PC-9 (cell line): Measurements from ENCODE around the gene PPAN. TPM values are rescaled to one million over a fixed set of nuclear protein-coding genes. Genes with fewer than 3 reads are reported as not detected.

Experiments
- BruUV-seq: library from RNA; stranded (reverse); fragments of 400-500 nt; replicated peaks from 2 replicates; lab custom pipeline; 2021; lab: Mats Ljungman, UMichigan
- CTCF ChIA-PET: fragments of 300-600 bp; sonication (Branson Sonifier 250); formaldehyde crosslinking; loops from one replicate; lab custom pipeline; 2022; ENCODE audit warnings: antibody characterized with exemption; lab: Charles Lee
- POLR2A ChIA-PET: fragments of 300-600 bp; sonication (Branson Sonifier 250); formaldehyde crosslinking; loops from one replicate; lab custom pipeline; 2022; ENCODE audit warnings: antibody characterized with exemption; ENCODE audit not compliant: unreplicated experiment; lab: Charles Lee
- DNase-seq, 2 experiments: peaks; one replicate each; pipeline versions ENCODE4 v3.0.0 to v3.0.0-alpha.2; 2015 to 2022; ENCODE audit warnings: mixed read lengths in 1 of 2
- H2AFZ ChIP-seq: fragments of 200-600 bp; sonication (generic); 2 replicates; pipeline ENCODE4 v1.8.1; 2017; ENCODE audit warnings: antibody characterized with exemption
- H3F3A ChIP-seq: fragments of 200-600 bp; sonication (generic); 2 replicates; pipeline ENCODE4 v1.8.1; 2017; ENCODE audit warnings: antibody characterized with exemption, mild to moderate bottlenecking, low read depth; ENCODE audit not compliant: insufficient read depth
- H3K27ac ChIP-seq: fragments of 200-600 bp; sonication (generic); 2 replicates; pipeline ENCODE4 v1.6.1; 2016; ENCODE audit warnings: mixed run types
- H3K27me3 ChIP-seq: fragments of 200-600 bp; sonication (generic); 2 replicates; pipeline ENCODE4 v1.6.1; 2016; ENCODE audit warnings: low read depth, mixed run types; ENCODE audit not compliant: insufficient read depth
- H3K36me3 ChIP-seq: fragments of 200-600 bp; sonication (generic); 2 replicates; pipeline ENCODE4 v1.6.1; 2016; ENCODE audit warnings: low read depth, mixed run types
- H3K4me1 ChIP-seq: fragments of 200-600 bp; sonication (generic); replicated peaks from 2 replicates; pipeline ENCODE4 v1.6.1; 2016; ENCODE audit warnings: mixed run types; ENCODE audit not compliant: insufficient read depth
- H3K4me2 ChIP-seq: fragments of 200-600 bp; sonication (generic); 2 replicates; pipeline ENCODE4 v1.6.1; 2017; ENCODE audit warnings: mixed run types
- H3K4me3 ChIP-seq: fragments of 200-600 bp; sonication (generic); 2 replicates; pipeline ENCODE4 v1.6.1; 2016; ENCODE audit warnings: mixed run types
- H3K79me2 ChIP-seq: fragments of 200-600 bp; sonication (generic); 2 replicates; pipeline ENCODE4 v1.6.1; 2017; ENCODE audit warnings: low read depth, mixed run types
- H3K9me2 ChIP-seq: fragments of 200-600 bp; sonication (generic); 2 replicates; pipeline ENCODE4 v1.8.1; 2017; ENCODE audit warnings: mild to moderate bottlenecking; ENCODE audit not compliant: insufficient read depth
- H3K9me3 ChIP-seq: fragments of 200-600 bp; sonication (generic); 2 replicates; pipeline ENCODE4 v1.8.1; 2016; ENCODE audit warnings: low read depth; ENCODE audit not compliant: insufficient read depth
- H4K20me1 ChIP-seq: fragments of 200-600 bp; sonication (generic); 2 replicates; pipeline ENCODE4 v1.8.1; 2017; ENCODE audit not compliant: insufficient read depth
- EZH2 ChIP-seq: fragments of 200-600 bp; sonication (generic); IDR thresholded peaks from 2 replicates; pipeline ENCODE4 v1.8.0; 2017; ENCODE audit warnings: antibody characterized with exemption, low read depth
- intact Hi-C: fragments of 100-400 bp; cut with micrococcal nuclease; formaldehyde crosslinking; loops from one replicate; pipeline ENCODE4 v1.10.0; 2022; ENCODE audit not compliant: unreplicated experiment
- total RNA-seq: library from RNA; stranded (reverse); gene quantifications from 2 replicates; pipeline ENCODE4 v1.2.3, GENCODE V29; 2021
- TF ChIP-seq, protein P1 (sequence below): fragments of 200-600 bp; sonication (generic); conservative IDR thresholded peaks from 2 replicates; pipeline ENCODE4 v1.6.1; 2017; ENCODE audit warnings: mixed run types, antibody characterized with exemption, mild to moderate bottlenecking, moderate library complexity

PPAN gene
- total RNA-seq, 1 experiment from 2014 or later = 41.0 TPM

DNA sequence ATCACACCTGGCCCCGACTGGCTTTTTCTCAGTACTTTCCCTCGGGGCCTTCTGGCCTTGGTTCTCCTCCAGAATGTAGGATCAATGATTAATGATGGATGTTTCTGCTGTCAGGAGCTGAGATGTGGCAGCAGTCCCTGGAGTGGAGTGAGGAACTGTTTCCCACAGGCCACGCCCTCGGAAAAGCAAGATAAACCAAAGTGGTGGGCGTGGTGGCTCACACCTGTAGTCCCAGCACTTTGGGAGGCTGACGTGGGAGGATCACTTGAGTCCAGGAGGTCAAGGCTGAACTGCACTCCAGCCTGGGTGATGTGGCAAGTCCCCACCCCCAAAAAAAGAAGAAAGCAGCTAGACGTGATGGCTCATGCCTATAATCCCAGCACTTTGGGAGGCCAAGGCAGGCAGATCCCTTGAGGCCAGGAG lies 27.1 kb upstream of the PPAN start:
- TF ChIP-seq, protein P1, sequence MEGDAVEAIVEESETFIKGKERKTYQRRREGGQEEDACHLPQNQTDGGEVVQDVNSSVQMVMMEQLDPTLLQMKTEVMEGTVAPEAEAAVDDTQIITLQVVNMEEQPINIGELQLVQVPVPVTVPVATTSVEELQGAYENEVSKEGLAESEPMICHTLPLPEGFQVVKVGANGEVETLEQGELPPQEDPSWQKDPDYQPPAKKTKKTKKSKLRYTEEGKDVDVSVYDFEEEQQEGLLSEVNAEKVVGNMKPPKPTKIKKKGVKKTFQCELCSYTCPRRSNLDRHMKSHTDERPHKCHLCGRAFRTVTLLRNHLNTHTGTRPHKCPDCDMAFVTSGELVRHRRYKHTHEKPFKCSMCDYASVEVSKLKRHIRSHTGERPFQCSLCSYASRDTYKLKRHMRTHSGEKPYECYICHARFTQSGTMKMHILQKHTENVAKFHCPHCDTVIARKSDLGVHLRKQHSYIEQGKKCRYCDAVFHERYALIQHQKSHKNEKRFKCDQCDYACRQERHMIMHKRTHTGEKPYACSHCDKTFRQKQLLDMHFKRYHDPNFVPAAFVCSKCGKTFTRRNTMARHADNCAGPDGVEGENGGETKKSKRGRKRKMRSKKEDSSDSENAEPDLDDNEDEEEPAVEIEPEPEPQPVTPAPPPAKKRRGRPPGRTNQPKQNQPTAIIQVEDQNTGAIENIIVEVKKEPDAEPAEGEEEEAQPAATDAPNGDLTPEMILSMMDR = no peak
- no peak for TF ChIP-seq EZH2
- Histone ChIP-seq H3K4me3 (no peak overlapping the region), H4K20me1 (no peaks in the 10 kb centered on the region), H3K27ac (no peak overlapping the region), H3K36me3 (no peaks in the 10 kb centered on the region), H3K79me2 (no peaks in the 10 kb centered on the region), H3K27me3 (peaks cover 51% of the 10 kb centered on the region), H3K9me3 (0 out of 2 replicates have a peak, but pooled peaks cover 2% of the 10 kb centered on the region), H3K4me2 (no peak overlapping the region), H3F3A (peaks cover 7% of the 10 kb centered on the region; the same call in 1 of the 2 replicates), H3K4me1 (no peaks in the 10 kb centered on the region), H2AFZ (no peak overlapping the region), H3K9me2 (no peaks in the 10 kb centered on the region)
- no TSS peak for BruUV-seq
- intact Hi-C loops = no loop called here
- DNase-seq = no peak
- ChIA-PET CTCF (no interaction called here), POLR2A (no interaction called here)

DNA sequence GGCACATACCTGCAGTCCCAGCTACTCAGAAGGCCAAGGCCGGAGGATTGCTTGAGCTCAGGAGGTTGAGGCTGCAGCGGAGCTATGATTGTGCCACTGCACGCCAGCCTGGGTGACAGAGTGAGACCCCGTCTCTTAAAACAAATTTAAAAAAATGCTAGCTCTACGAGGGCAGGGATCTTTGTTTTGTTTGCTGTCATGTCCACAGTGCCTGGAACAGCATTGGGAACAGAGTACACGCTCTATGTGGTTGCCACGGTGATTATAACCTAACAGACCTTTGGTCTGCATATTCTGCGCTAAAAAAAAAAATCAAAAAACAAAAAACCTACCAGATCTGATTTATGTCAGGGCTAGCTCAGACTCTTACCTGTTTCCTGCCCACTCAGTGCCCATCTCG lies 22.3 kb upstream of the PPAN start:
- no peak overlapping the region for H3K27ac ChIP-seq
- POLR2A ChIA-PET = no interaction called here
- H3K36me3 ChIP-seq = no peaks in the 10 kb centered on the region
- peaks cover 24% of the 10 kb centered on the region; the same call in 1 of the 2 replicates for H3F3A ChIP-seq
- H3K4me1 ChIP-seq = no peaks in the 10 kb centered on the region
- no peaks in the 10 kb centered on the region for H4K20me1 ChIP-seq
- BruUV-seq = no TSS peak
- DNase-seq = no peak
- intact Hi-C loops = no loop called here
- H3K9me3 ChIP-seq = no peaks in the 10 kb centered on the region
- no peaks in the 10 kb centered on the region for H3K79me2 ChIP-seq
- H2AFZ ChIP-seq = no peak overlapping the region
- TF ChIP-seq EZH2 = no peak
- TF ChIP-seq, protein P1 = no peak
- peaks cover 13% of the 10 kb centered on the region for H3K27me3 ChIP-seq
- H3K4me2 ChIP-seq = no peak overlapping the region
- CTCF ChIA-PET = no interaction called here
- no peaks in the 10 kb centered on the region for H3K9me2 ChIP-seq
- no peak overlapping the region for H3K4me3 ChIP-seq

DNA sequence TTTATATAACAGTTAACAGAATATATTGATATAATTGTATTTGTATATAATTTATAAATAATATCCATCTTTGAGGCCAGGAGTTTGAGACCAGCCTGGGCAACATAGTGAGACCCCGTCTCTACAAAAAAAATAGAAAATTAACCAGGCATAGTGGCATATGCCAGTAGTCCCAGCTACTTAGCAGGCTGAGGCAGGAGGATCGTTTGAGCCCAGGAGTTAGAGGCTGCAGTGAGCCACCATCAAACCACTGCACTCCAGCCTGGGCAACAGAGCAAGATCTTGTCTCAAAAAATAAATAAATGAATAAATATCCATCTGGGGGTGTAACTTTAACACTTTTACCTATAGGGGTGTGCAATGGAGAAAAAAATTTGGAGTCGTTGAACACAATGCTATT lies 21.4 kb upstream of the PPAN start:
- BruUV-seq = no TSS peak
- CTCF ChIA-PET = no interaction called here
- intact Hi-C loops = no loop called here

More for the DNA sequence above, 21.4 kb upstream of the PPAN start:
- H3K36me3 ChIP-seq = no peaks in the 10 kb centered on the region
- H3K4me1 ChIP-seq = no peaks in the 10 kb centered on the region
- no peaks in the 10 kb centered on the region for H3K9me3 ChIP-seq
- no peak overlapping the region for H3K27ac ChIP-seq
- no peak overlapping the region for H2AFZ ChIP-seq
- H3F3A ChIP-seq = peaks cover 30% of the 10 kb centered on the region; the same call in 1 of the 2 replicates
- H3K4me3 ChIP-seq = no peak overlapping the region
- no peaks in the 10 kb centered on the region for H4K20me1 ChIP-seq
- H3K27me3 ChIP-seq = peaks cover 6% of the 10 kb centered on the region; the same call in 1 of the 2 replicates
- no peaks in the 10 kb centered on the region for H3K79me2 ChIP-seq
- no peak for DNase-seq
- H3K9me2 ChIP-seq = no peaks in the 10 kb centered on the region
- H3K4me2 ChIP-seq = no peak overlapping the region
- POLR2A ChIA-PET = no interaction called here
- TF ChIP-seq EZH2 = no peak
- TF ChIP-seq, protein P1 = no peak
